HG03064 (cell line): ENCODE results near the gene TIRAP.
"Not testable (repeated sequence)": the region's sequence is repeated elsewhere in the genome, so short reads cannot be mapped to it uniquely, and the experiment has no call there.

Source experiments
- ATAC-seq: cut with Tn5 transposase; IDR thresholded peaks from one replicate; pipeline ENCODE4 v1.9.1; 2021; ENCODE audit warnings: low read depth; ENCODE audit not compliant: unreplicated experiment

TIRAP gene

GRCh38 chr11:126282361-126282735, 545 bp upstream of the TIRAP start:
- no peak for ATAC-seq

- ATAC-seq = no peak
Observed at GRCh38 chr11:126284829-126285228, 1.9 kb downstream of the TIRAP start.

GRCh38 chr11:126288237-126288636, 5.3 kb downstream of the TIRAP start:
- no peak for ATAC-seq

- no peak for ATAC-seq
Observed at GRCh38 chr11:126290887-126291286, 8.0 kb downstream of the TIRAP start.

GRCh38 chr11:126293726-126294125, 10.8 kb downstream of the TIRAP start:
- ATAC-seq = no peak

- no peak for ATAC-seq
Observed at GRCh38 chr11:126297004-126297403, 14.1 kb downstream of the TIRAP start.

GRCh38 chr11:126303623-126304456, 20.9 kb downstream of the TIRAP start, which contains the start of gene DCPS:
TSS of gene DCPS (plus strand) at chr11:126304060. CDS start at chr11:126304081, 21 bp downstream.
- peak; percentile 88 for ATAC-seq

- no peak for ATAC-seq
Observed at GRCh38 chr11:126304457-126305075, 21.7 kb downstream of the TIRAP start.

GRCh38 chr11:126305699-126306098, 22.8 kb downstream of the TIRAP start:
- peak; percentile 46 for ATAC-seq

GRCh38 chr11:126307706-126308105, 24.8 kb downstream of the TIRAP start:
- ATAC-seq = no peak

- no peak for ATAC-seq
Observed at GRCh38 chr11:126308271-126308671, 25.4 kb downstream of the TIRAP start.

GRCh38 chr11:126308771-126309170, 25.9 kb downstream of the TIRAP start:
- not testable (repeated sequence) for ATAC-seq

- peak; percentile 30 for ATAC-seq
Observed at GRCh38 chr11:126310200-126310991, 27.5 kb downstream of the TIRAP start.

GRCh38 chr11:126310992-126311310, 28.1 kb downstream of the TIRAP start:
- no peak for ATAC-seq

- ATAC-seq = peak; percentile 85
Observed at GRCh38 chr11:126311401-126312291, 28.8 kb downstream of the TIRAP start.

- ATAC-seq = no peak
Observed at GRCh38 chr11:126312961-126313360, 30.1 kb downstream of the TIRAP start.

- ATAC-seq = no peak
Observed at GRCh38 chr11:126313826-126314225, 30.9 kb downstream of the TIRAP start.

GRCh38 chr11:126317432-126317755, 34.5 kb downstream of the TIRAP start:
- no peak for ATAC-seq

- peak; percentile 27 for ATAC-seq
Observed at GRCh38 chr11:126317756-126318573, 35.1 kb downstream of the TIRAP start.
